Endometrium (tissue), 2 donors: ENCODE results near the gene NAA16.

Experiments used
- FAIRE-seq: peaks from 2 replicates; lab custom pipeline; 2012; peaks lifted over from hg19 to GRCh38; lab: Jason Lieb, UNC
- donor health status: control.
- donor health status: control.

Gene NAA16

GRCh38 chr13:41304551-41304950 lies 6.5 kb upstream of the NAA16 start:
- no peak for FAIRE-seq

GRCh38 chr13:41306271-41307145 lies 4.6 kb upstream of the NAA16 start:
- no peak for FAIRE-seq

GRCh38 chr13:41307884-41308640 lies 3.0 kb upstream of the NAA16 start:
- FAIRE-seq: no peak

- FAIRE-seq: no peak
Measured at GRCh38 chr13:41311406-41312175, 524 bp downstream of the NAA16 start.

- no peak for FAIRE-seq
Measured at GRCh38 chr13:41312176-41312500, 1.1 kb downstream of the NAA16 start.

- peak; percentile 88 for FAIRE-seq
Measured at GRCh38 chr13:41313117-41313516, 2.0 kb downstream of the NAA16 start.

- no peak for FAIRE-seq
Measured at GRCh38 chr13:41313659-41314197, 2.7 kb downstream of the NAA16 start.

GRCh38 chr13:41315443-41316047 lies 4.5 kb downstream of the NAA16 start:
- FAIRE-seq: no peak

GRCh38 chr13:41317243-41317642 lies 6.2 kb downstream of the NAA16 start:
- FAIRE-seq: peak; percentile 65

- FAIRE-seq: no peak
Measured at GRCh38 chr13:41325752-41326151, 14.7 kb downstream of the NAA16 start.

- no peak for FAIRE-seq
Measured at GRCh38 chr13:41326661-41327060, 15.6 kb downstream of the NAA16 start.

GRCh38 chr13:41327994-41328790 lies 17.1 kb downstream of the NAA16 start:
- no peak for FAIRE-seq

GRCh38 chr13:41332829-41333228 lies 21.8 kb downstream of the NAA16 start:
- FAIRE-seq: no peak

- no peak for FAIRE-seq
Measured at GRCh38 chr13:41334810-41335209, 23.7 kb downstream of the NAA16 start.

GRCh38 chr13:41344358-41344757 lies 33.3 kb downstream of the NAA16 start:
- no peak for FAIRE-seq

GRCh38 chr13:41345165-41345913 lies 34.3 kb downstream of the NAA16 start:
- FAIRE-seq: no peak

GRCh38 chr13:41345914-41346589 lies 35.0 kb downstream of the NAA16 start:
- FAIRE-seq: no peak

GRCh38 chr13:41352935-41353840 lies 42.1 kb downstream of the NAA16 start:
- FAIRE-seq: peak; percentile 78

GRCh38 chr13:41354416-41354815 lies 43.3 kb downstream of the NAA16 start:
- no peak for FAIRE-seq
